ELR (cell line): ENCODE results near the gene CHD3.

Experiments used
- DNase-seq: peaks from one replicate; pipeline ENCODE4 v3.0.0-alpha.2; 2015; ENCODE audit warnings: low read depth

The CHD3 gene

DNA sequence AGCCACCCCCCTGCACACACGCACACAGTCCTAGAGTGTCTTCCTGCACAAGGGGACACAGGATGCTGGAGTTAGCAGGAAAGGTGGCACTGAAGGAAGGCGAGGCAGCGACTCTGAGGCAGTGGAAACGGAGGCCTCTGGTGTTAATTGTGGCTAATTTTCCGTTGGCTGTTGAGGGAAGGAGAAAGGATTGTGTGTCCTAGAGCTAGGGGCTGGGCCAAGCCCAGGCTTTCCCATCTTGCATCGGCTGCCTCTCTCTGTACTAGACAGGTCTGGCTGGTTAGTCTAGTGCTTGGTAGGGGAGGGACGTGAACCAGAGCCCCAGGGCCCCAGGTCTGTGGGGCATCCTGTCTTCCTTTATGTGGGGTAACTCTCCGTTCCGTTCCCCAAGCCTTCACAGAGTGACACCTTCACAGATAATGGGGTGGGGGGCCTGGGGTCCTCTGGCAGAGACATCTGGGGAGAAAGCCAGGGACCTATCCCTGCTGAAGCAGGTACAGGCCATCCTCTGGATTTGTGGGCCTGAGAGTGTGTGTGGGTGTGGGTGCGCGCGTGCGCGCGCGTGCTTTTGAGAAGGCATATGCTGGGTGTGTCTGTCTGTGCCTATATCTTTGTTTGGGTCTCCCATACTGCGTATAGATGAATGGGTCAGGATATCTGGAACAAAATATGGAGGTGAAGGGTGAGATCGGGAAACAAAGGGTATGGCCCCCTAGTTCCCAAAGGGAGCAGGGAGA, at the start of gene CHD3:
Gene CHD3 (plus strand): TSS at position 606 of the 737 bp plus-strand sequence. CDS start 212 bp downstream, outside the sequence.
- no peak for DNase-seq

DNA sequence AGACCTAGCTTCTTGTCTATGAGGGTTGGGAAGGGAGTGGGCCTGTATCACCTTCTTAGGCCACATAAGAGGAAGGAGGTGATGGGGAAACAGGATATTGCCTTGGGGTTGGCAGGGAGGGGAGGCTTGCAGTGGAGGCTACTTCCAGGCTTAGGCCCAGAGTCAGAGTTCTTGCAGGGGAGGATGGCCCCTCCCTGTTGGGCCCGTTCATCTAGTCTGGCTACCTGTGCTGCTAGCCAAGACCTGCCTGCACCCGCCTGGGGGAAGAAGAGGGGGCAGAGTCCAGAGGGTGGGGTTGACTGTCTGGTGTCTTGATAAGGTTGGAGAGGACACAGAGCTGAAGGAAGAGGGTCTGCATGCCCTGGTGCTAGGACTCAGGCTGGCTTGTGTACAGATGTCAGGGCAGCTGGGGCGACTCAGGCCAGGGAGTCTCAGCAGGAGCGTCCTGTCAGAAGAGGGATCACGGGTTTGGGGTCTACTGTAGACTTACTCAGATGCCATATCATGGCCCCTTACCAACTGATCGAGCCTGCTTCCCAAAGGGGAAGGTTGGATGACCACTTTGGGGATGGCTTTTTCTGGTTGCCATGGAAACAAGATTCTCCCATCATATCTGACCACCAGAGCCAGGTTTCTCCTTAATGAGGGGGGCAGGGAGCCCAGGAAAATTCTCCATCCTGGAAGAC, 49.3 kb upstream of the CHD3 start:
- DNase-seq: no peak

DNA sequence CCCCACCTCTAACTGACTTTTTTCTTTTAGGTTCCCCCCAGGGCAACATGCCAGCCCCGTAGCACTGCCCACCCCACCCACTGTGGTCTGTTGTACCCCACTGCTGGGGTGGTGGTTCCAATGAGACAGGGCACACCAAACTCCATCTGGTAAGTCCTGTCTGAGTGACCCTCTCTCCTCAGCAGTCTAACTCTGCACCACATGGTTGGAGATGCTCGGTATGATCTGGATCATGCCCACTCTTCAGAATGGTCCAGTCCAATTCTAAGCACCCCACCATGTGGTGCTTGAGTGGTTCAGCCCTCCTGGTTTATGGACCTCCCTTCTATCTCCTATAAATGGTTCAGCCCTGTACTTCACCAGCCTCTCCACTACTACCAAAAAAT, 48.7 kb upstream of the CHD3 start:
- DNase-seq: peak; percentile 72

DNA sequence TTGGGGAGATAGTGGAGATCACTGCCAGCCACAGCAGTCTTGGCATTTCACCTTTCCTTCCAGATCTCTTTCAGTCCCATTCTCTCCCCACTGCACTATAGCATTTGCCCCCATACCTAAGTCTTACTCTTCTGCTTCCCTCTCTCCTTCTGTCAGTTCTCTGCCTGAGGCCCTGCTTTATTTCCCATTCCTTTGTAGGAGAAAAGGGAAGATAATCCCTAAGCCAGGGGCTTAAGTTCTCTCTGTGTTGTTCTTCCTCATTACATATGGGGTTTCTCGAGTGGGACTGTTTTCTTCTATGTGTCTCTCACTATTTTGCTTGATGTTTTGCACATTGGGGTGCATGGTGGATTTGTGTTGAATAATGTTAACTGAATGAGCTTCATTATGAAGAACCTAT, 48.1 kb upstream of the CHD3 start:
- DNase-seq: no peak

DNA sequence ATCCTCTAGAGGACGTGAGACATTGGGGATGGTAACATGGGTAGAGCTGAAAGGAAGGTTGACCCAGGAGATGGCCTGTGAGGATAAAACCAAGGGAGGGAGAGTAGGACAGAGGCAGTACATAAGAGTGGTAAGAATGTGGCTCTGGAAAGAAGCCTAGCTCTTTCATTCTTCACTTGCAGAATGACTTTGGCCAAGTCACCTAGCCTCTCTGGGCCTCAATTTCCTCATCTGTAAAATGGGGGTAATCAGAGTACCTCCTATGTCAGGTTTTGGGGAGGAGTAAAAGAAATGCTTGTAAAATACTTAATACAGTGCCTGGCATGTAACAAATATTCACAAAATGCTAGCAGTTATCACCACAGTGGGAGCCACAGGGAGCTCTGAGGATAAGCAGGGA, 47.7 kb upstream of the CHD3 start:
- DNase-seq: no peak

DNA sequence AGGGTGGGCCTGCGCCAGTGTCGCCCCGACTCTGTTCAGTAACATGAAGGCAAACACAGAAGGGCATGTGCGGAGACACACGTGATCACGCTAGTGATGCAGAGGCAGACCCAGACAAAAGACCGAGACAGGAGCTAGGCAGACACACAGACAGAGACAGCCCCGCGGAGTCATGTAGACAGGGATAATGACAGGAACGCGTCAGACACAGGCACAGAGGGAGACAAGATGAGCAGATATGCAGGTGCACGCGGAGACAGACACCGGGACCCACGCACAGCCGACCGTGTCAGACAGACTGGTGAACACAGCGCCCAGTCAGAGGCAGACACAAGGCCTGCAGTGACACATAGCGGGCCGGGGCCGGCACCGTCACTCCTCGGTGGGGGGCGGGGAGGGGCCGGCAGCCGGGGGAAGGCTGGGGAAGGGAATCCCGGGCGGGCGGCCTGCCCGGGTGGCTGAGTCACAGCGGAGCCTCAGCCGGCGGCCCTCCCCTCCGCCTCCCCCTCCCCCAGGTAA, 47.1 kb upstream of the CHD3 start:
- DNase-seq: peak; percentile 93

DNA sequence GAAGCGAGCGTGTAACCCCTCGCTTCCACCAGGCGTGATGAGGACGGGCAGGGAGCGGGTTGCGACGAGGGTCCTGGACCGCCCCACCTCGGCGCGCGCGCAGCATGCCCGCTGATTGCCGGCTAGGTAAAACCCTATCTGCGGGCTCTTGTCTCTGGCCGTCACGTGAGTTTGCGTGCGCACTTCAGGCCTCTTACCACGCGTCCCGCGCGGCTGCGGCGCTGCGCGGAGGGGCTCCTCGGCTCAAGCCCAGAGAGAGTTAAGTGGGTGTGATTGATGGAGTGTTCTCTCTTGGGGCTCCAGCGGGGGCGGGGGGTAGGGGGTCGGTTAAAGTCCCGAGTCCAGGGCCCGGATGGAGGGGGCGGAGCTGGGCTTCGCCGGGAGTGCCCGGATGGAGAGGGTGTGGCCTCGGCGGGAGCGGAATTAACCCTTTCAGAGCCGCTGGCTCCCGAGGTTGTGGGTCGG, 46.6 kb upstream of the CHD3 start:
- DNase-seq: peak; percentile 92

DNA sequence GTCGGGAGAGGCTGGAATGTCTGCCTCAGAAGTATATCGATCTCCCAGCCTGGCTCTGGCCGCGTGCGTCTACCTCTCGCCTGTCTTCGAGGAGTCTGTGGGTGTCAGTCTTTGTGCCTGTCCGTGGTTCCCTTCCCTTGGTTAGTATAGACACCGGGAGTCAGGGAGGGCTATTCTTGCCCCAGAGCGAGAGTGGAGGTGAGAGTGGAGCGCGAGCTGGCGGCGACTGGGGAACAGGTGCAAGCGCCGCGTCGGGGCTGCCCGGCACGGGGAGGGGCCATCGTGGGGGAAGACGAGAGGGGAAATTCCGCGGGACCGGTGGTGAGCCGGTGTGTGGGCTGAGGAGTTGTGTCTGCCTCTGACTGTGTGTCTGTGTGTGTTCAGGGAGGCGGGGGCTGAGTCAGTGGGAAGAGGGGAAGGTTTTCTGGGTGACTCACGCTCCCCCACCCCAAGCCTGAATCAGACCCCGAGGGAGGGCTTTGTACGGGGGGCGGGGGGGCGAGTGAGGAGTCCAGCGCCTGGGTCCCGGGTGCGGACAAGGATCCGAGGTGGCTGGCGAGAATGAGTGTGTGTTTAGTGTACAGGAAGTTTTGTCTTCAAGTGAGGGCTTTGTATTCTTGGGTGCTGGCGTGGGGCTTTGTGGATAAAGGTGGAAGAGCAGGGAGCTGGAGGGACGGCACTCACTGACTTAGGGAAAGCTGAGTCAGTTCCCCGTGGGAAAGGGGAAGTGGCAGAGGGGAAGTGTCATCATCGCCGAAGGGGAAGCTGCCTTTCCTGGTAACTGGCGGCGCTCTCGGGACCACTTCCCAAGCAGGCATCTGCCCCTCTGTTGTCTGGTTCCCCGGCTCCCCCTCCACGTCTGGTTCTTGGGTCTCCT, 46.0 kb upstream of the CHD3 start:
- peak; percentile 97 for DNase-seq

DNA sequence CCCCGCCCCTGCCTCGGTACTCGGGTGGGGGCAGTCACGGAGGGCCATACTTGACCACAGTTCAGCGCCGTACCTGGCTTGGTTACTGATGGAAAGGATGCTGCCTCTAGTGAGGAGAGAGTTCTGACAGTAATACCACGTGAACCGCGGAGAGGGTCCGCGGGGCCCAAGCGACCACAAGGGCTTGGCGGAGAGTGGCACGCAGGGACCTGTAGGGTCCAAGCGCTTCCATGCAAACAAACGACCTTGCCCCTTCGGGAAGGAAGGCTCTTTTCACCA, 45.4 kb upstream of the CHD3 start:
- no peak for DNase-seq

DNA sequence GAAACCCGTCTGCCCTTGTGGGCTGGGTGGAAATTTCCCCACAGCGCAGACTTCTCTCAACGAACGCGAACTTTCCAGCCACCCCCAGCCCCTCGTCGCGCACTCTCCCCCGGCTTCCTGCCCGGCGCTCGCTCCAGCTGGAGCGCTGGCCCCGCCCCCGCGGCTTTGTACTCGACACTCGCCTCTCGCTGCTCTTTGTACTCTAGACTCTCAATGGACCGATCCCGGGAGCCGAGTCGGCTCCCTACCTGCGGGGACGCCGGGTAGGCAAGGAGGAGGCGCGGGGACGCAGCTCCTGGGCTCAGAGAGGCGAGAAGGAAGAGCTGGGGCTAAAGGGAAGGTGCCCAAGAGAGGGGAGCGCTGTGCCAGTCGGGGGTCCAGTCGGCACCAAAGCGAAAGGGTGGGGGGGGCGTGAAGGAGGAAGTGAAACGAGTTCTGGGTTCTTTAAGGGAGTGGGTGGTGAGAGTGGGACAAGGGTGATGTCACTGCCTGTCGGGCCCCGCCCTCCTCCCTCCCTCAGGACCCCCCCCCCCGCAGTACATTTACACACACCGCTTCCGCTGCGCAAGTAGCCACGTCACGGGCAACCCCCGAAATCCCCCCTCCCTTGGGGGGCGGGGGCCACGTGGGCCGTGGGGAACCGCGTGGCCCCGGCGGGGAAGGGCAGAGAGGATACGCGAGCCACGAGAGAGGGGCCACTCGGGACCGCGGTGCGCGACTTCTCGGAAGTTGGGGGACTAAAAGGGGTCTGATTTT, 44.9 kb upstream of the CHD3 start:
- DNase-seq: peak; percentile 90

DNA sequence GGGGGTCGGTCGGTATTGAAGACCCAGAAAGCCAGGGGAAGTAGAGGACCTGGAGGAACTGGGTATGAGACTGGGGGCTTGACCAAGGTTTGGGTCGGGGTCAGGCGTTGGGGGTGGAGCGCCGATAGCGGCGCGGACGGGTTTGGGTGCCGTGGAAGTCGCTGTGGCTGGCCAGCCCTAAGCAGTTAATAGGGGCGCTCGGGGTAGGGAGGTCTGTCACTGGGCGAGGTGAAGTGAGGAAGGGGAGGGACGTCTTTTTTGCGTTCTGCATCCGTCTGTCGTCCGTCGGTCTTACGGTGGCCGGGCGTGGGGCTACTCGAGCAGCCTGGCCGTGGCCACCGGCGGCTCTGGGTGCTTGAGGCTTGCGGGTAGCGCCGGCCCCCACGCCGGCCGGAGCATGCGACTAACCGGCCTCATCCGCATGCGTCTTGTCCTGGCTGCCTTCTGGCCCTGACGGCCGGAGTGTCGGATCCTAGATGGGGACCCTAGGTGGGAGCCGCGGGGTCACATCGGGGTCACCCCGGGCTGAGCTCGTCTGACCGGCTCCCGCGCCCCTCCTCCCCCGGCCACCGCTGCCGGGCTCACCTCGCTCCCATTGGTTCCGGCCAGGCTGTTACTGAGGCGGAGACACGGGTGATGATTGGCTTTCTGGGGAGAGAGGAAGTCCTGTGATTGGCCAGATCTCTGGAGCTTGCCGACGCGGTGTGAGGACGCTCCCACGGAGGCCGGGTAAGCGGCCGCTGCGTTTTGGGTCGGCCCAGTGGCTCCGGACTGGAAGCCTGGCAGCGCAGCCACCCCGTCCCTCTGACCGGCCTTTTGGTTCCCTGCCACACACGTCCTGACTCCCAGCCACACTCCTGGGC, 44.1 kb upstream of the CHD3 start:
- peak; percentile 98 for DNase-seq

DNA sequence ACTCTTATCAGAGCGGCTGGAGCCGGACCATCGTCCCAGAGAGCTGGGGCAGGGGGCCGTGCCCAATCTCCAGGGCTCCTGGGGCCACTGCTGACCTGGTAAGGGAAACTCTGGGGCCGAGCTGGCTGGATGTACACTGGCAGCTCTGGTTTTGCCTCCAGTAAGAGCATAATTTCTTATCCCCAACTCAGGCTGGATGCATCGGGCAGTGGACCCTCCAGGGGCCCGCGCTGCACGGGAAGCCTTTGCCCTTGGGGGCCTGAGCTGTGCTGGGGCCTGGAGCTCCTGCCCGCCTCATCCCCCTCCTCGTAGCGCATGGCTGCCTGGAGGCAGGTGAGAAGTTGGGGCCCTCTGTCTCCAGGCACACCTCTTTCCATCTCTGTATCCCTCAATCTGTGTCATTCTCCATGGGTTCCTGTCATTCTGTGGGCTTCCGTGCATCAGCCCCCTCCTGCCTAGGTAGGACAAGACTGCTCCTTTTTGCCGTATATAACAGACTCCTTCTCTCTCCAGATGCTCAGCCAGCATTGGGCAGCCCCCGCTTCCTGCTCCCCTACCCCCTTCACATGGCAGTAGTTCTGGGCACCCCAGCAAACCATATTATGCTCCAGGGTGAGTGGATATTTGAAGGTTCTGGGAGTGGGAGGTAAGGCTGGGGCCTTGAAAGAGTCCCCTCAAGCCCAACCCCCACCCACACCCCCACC, 43.1 kb upstream of the CHD3 start:
- no peak for DNase-seq

DNA sequence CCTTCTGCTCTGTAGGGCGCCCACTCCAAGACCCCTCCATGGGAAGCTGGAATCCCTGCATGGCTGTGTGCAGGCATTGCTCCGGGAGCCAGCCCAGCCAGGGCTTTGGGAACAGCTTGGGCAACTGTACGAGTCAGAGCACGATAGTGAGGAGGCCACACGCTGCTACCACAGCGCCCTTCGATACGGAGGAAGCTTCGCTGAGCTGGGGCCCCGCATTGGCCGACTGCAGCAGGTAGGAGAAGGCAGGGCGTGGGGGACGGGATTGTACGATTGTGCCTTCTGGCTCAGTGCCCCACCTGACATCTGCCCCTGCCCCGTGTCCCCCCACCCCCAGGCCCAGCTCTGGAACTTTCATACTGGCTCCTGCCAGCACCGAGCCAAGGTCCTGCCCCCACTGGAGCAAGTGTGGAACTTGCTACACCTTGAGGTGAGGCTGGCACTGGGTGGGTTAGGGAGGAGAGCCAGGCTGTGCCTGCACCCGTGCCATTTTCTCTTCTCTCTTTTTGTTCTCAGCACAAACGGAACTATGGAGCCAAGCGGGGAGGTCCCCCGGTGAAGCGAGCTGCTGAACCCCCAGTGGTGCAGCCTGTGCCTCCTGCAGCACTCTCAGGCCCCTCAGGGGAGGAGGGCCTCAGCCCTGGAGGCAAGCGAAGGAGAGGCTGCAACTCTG, 42.4 kb upstream of the CHD3 start:
- no peak for DNase-seq

DNA sequence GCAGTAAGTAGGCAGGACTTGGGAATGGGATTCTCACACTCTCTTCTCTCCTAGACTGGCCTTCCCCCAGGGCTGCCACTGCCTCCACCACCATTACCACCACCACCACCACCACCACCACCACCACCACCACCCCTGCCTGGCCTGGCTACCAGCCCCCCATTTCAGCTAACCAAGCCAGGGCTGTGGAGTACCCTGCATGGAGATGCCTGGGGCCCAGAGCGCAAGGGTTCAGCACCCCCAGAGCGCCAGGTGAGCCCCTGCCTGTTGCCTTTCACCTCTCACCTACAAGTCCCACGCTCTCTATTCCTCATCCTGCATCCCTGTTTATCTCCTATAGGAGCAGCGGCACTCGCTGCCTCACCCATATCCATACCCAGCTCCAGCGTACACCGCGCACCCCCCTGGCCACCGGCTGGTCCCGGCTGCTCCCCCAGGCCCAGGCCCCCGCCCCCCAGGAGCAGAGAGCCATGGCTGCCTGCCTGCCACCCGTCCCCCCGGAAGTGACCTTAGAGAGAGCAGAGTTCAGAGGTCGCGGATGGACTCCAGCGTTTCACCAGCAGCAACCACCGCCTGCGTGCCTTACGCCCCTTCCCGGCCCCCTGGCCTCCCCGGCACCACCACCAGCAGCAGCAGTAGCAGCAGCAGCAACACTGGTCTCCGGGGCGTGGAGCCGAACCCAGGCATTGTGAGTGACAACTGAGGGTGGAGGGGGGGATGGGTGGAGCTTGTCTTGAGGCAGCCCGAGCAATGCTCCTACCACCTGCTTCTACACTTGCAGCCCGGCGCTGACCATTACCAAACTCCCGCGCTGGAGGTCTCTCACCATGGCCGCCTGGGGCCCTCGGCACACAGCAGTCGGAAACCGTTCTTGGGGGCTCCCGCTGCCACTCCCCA, 41.6 kb upstream of the CHD3 start:
- DNase-seq: no peak

DNA sequence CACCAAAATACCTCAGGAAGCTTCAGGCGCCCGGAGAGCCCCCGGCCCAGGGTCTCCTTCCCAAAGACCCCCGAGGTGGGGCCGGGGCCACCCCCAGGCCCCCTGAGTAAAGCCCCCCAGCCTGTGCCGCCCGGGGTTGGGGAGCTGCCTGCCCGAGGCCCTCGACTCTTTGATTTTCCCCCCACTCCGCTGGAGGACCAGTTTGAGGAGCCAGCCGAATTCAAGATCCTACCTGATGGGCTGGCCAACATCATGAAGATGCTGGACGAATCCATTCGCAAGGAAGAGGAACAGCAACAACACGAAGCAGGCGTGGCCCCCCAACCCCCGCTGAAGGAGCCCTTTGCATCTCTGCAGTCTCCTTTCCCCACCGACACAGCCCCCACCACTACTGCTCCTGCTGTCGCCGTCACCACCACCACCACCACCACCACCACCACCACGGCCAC, 40.4 kb upstream of the CHD3 start:
- no peak for DNase-seq

DNA sequence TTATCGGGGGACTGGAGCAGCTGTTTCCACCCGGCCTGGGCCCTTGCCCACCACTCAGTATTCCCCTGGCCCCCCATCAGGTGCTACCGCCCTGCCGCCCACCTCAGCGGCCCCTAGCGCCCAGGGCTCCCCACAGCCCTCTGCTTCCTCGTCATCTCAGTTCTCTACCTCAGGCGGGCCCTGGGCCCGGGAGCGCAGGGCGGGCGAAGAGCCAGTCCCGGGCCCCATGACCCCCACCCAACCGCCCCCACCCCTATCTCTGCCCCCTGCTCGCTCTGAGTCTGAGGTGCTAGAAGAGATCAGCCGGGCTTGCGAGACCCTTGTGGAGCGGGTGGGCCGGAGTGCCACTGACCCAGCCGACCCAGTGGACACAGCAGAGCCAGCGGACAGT, 39.9 kb upstream of the CHD3 start:
- DNase-seq: no peak

DNA sequence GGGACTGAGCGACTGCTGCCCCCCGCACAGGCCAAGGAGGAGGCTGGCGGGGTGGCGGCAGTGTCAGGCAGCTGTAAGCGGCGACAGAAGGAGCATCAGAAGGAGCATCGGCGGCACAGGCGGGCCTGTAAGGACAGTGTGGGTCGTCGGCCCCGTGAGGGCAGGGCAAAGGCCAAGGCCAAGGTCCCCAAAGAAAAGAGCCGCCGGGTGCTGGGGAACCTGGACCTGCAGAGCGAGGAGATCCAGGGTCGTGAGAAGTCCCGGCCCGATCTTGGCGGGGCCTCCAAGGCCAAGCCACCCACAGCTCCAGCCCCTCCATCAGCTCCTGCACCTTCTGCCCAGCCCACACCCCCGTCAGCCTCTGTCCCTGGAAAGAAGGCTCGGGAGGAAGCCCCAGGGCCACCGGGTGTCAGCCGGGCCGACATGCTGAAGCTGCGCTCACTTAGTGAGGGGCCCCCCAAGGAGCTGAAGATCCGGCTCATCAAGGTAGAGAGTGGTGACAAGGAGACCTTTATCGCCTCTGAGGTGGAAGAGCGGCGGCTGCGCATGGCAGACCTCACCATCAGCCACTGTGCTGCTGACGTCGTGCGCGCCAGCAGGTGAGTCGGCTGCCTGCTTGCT, 39.3 kb upstream of the CHD3 start:
- DNase-seq: no peak
